Peyer's patch (tissue), 4 donors: ENCODE data around the gene AKIRIN2.
"Not testable (repeated sequence)": the region's sequence is repeated elsewhere in the genome, so short reads cannot be mapped to it uniquely, and the experiment has no call there.

Experiments used
- CTCF ChIP-seq, 6 experiments: fragments of 450-650 bp in 4 of 6; fragments of 200-600 bp in 2 of 6; sonication (generic) in 1 of 6; IDR thresholded peaks; one replicate each; pipeline ENCODE4 v1.5.1; 2017 to 2019; ENCODE audit warnings: antibody characterized with exemption in 6 of 6, mild to moderate bottlenecking in 3 of 6, moderate library complexity in 1 of 6
- POLR2A ChIP-seq, 2 donors: fragments of 450-650 bp; IDR thresholded peaks; one replicate each; pipeline ENCODE4 v1.5.1; 2017; ENCODE audit warnings: antibody characterized with exemption in 2 of 2, mild to moderate bottlenecking in 2 of 2, moderate library complexity in 2 of 2

GRCh38 chr6:87703039-87703438, 1.0 kb upstream of the AKIRIN2 start:
- not testable (repeated sequence) for TF ChIP-seq CTCF, POLR2A (IDR thresholded peaks at IDR 0.05)
